BLaER1 treated with 17β-estradiol and CSF1 and Interleukin-3, amounts not matched to agents 10 nM and 100 nM (cell line): ENCODE results near the gene FASN.
A peak's percentile ranks its signal among the peaks of the same experiment; 100 is the strongest.

Experiments used
- H3K27ac ChIP-seq, 11 experiments: shearing (Covaris generic); formaldehyde crosslinking; 2 replicates each; pipeline ENCODE4 v1.8.1; 2022
- H3K27me3 ChIP-seq, 11 experiments: shearing (Covaris generic); formaldehyde crosslinking; 2 replicates each; pipeline ENCODE4 v1.8.1; 2022
- H3K36me3 ChIP-seq, 11 experiments: shearing (Covaris generic); formaldehyde crosslinking; 2 replicates each; pipeline ENCODE4 v1.8.1; 2022
- H3K4me1 ChIP-seq, 10 experiments: shearing (Covaris generic); formaldehyde crosslinking; 2 replicates each; pipeline ENCODE4 v1.8.1; 2022
- H3K4me2 ChIP-seq, 11 experiments: shearing (Covaris generic); formaldehyde crosslinking; 2 replicates each; pipeline ENCODE4 v1.8.1; 2022
- H3K4me3 ChIP-seq, 10 experiments: shearing (Covaris generic); formaldehyde crosslinking; 2 replicates each; pipeline ENCODE4 v1.8.1; 2022
- H3K9ac ChIP-seq, 11 experiments: shearing (Covaris generic); formaldehyde crosslinking; 2 replicates each; pipeline ENCODE4 v1.8.1; 2022
- H3K9me3 ChIP-seq, 11 experiments: shearing (Covaris generic); formaldehyde crosslinking; replicated peaks in 1 of 11; 2 replicates each; pipeline ENCODE4 v1.8.1; 2022
- H4K20me1 ChIP-seq, 11 experiments: shearing (Covaris generic); formaldehyde crosslinking; 2 replicates each; pipeline ENCODE4 v1.8.1; 2022
- Cebpa-rat ChIP-seq, 11 experiments: shearing (Covaris generic); IDR thresholded peaks; 2 replicates each; pipeline ENCODE4 v1.8.1; 2022

FASN gene

GRCh38 chr17:82050761-82051641 is 47.0 kb downstream of the FASN start:
- Histone ChIP-seq H3K9me3 (no peaks in the 10 kb centered on the region), H3K27me3 (no peaks in the 10 kb centered on the region), H3K36me3 (peaks cover 31 to 70% (median 60%) of the 10 kb centered on the region in 11 experiments), H3K4me1 (peaks cover 27 to 41% (median 33%) of the 10 kb centered on the region in 10 experiments), H3K27ac (peak overlapping the region in 10 of 11 experiments; percentile 63 to 81 (median 77); a peak in 20 of 22 replicates), H4K20me1 (peaks cover 0 to 51% (median 39%) of the 10 kb centered on the region in 11 experiments; a peak in 19 of 22 replicates), H3K4me3 (peak overlapping the region; percentile 94 to 99 (median 97)), H3K9ac (peak overlapping the region; percentile 82 to 94 (median 89)), H3K4me2 (peak overlapping the region; percentile 90 to 99 (median 95))
- TF ChIP-seq Cebpa-rat (IDR thresholded peaks at IDR 0.05): no peak

DNA sequence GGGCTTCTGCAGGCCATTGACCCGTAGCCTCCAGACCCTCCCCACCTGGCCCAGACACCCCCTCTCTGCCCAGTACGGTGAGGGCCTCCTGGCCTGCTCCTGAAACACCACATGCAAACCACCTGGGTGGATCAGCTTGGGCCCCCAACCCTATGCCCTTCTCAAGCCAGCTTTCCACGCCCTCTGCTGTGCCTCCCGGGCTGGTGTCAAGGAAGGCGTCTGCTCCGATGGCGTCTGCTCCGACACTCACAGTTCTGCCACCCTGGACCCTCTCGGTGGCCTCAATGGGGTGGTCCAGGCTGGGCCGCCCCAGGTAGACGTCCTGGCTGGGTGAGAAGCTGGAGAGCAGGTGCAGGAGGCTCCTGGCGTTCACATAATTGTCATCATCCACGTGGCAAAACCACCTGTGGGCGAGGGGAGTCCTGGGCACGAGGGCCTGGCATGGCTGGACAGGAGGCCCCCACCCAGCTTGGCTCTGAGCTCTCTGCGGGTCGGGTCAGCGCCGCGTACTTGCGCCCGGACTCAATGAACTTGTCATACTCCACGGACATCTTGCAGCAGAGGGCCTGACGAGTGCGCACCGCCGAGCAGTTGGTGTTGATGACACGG is 47.8 kb downstream of the FASN start:
- TF ChIP-seq Cebpa-rat (IDR thresholded peaks at IDR 0.05): no peak
- Histone ChIP-seq H3K9ac (peak overlapping the region; percentile 82 to 94 (median 89)), H3K36me3 (peaks cover 25 to 64% (median 53%) of the 10 kb centered on the region in 11 experiments), H3K27me3 (no peaks in the 10 kb centered on the region), H3K27ac (peak overlapping the region in 2 of 11 experiments; percentile 77 to 80; a peak in 2 of 22 replicates), H3K4me3 (peak overlapping the region; percentile 94 to 99 (median 97)), H3K4me1 (peaks cover 27 to 38% (median 33%) of the 10 kb centered on the region in 10 experiments), H3K9me3 (no peaks in the 10 kb centered on the region), H3K4me2 (peak overlapping the region; percentile 90 to 99 (median 95)), H4K20me1 (peaks cover 0 to 45% (median 33%) of the 10 kb centered on the region in 11 experiments; a peak in 19 of 22 replicates)

- Histone ChIP-seq H3K4me2 (peak overlapping the region in 4 of 11 experiments; percentile 92 to 99 (median 96); a peak in 3 of 22 replicates), H3K27ac (no peak overlapping the region), H3K36me3 (peaks cover 18 to 57% (median 46%) of the 10 kb centered on the region in 11 experiments)
Measured at GRCh38 chr17:82049521-82049971, 48.5 kb downstream of the FASN start.

GRCh38 chr17:82049106-82049505 is 48.9 kb downstream of the FASN start:
- TF ChIP-seq Cebpa-rat (IDR thresholded peaks at IDR 0.05): no peak
- Histone ChIP-seq H3K27me3 (no peaks in the 10 kb centered on the region), H3K4me2 (0 out of 22 replicates have a peak overlapping the region, but pooled peaks of 1 of the 11 experiments have one; percentile 98), H3K27ac (no peak overlapping the region), H3K4me1 (peaks cover 27 to 34% (median 31%) of the 10 kb centered on the region in 10 experiments), H4K20me1 (peaks cover 0 to 33% (median 22%) of the 10 kb centered on the region in 11 experiments; a peak in 19 of 22 replicates), H3K9ac (peak overlapping the region in 2 of 11 experiments; percentile 90 to 94; a peak in 2 of 22 replicates), H3K9me3 (no peaks in the 10 kb centered on the region), H3K36me3 (peaks cover 14 to 52% (median 41%) of the 10 kb centered on the region in 11 experiments), H3K4me3 (no peak overlapping the region)

More at GRCh38 chr17:82049521-82049971, 48.5 kb downstream of the FASN start:
- no peaks in the 10 kb centered on the region for H3K27me3 ChIP-seq
- TF ChIP-seq Cebpa-rat (IDR thresholded peaks at IDR 0.05): no peak
- H3K4me3 ChIP-seq: 0 out of 20 replicates have a peak overlapping the region, but pooled peaks of 1 of the 10 experiments have one; percentile 98
- peak overlapping the region in 7 of 11 experiments; percentile 32 to 94 (median 90); a peak in 8 of 22 replicates for H3K9ac ChIP-seq
- H3K4me1 ChIP-seq: peaks cover 27 to 34% (median 32%) of the 10 kb centered on the region in 10 experiments
- H3K9me3 ChIP-seq: no peaks in the 10 kb centered on the region
- peaks cover 0 to 38% (median 26%) of the 10 kb centered on the region in 11 experiments; a peak in 19 of 22 replicates for H4K20me1 ChIP-seq

- Histone ChIP-seq H3K9me3 (no peaks in the 10 kb centered on the region), H3K27me3 (no peaks in the 10 kb centered on the region), H3K27ac (no peak overlapping the region), H3K36me3 (peaks cover 9 to 47% (median 36%) of the 10 kb centered on the region in 11 experiments; a peak in 21 of 22 replicates), H3K4me2 (no peak overlapping the region), H3K4me3 (no peak overlapping the region), H3K9ac (no peak overlapping the region; a peak in 1 of 22 replicates), H3K4me1 (peaks cover 23 to 30% (median 26%) of the 10 kb centered on the region in 10 experiments), H4K20me1 (peaks cover 0 to 28% (median 17%) of the 10 kb centered on the region in 11 experiments; a peak in 19 of 22 replicates)
- no peak for TF ChIP-seq Cebpa-rat (IDR thresholded peaks at IDR 0.05)
Measured at GRCh38 chr17:82048571-82048971, 49.5 kb downstream of the FASN start.

DNA sequence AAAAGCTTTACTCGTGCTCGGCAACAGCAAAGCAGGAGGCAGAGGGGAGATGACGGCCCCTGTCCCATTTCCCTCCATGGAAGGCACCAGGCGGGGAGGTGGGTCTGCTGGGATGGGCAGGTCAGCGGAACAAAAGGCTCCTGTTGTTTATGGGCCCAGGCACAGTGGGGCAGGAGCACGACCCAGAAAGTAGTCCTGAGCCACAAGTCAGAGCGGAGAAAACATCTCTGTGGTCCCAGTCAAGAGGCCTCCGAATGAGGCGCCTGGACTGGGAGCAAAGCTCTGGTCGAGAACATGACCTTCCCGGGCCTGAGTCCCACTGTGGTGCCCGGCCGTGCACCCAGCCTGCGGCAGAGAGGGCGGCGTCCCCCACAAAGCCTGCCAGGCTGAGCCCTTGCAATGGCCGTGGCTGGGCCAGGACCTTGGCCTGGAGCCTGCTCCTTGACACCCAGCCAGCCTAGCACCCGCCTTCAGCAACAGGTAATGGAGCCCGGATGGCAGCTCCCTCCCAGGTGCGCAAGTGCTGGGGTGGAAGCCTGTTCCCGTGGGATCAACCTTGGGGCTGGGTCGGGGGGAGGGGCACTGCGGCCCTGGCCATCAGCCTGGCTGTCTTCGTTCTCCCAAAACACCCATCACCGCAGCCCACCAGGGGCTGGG is 50.0 kb downstream of the FASN start:
- Histone ChIP-seq H3K9me3 (no peaks in the 10 kb centered on the region), H3K4me1 (peaks cover 18 to 25% (median 21%) of the 10 kb centered on the region in 10 experiments), H3K27me3 (no peaks in the 10 kb centered on the region), H4K20me1 (peaks cover 0 to 22% (median 11%) of the 10 kb centered on the region in 11 experiments; a peak in 19 of 22 replicates), H3K9ac (no peak overlapping the region; a peak in 1 of 22 replicates), H3K36me3 (peaks cover 5 to 42% (median 32%) of the 10 kb centered on the region in 11 experiments; a peak in 17 of 22 replicates), H3K4me2 (no peak overlapping the region), H3K4me3 (no peak overlapping the region), H3K27ac (no peak overlapping the region)
- TF ChIP-seq Cebpa-rat (IDR thresholded peaks at IDR 0.05): no peak

GRCh38 chr17:82047379-82047778 is 50.7 kb downstream of the FASN start:
- H3K27me3 ChIP-seq: no peaks in the 10 kb centered on the region
- no peak overlapping the region for H3K4me3 ChIP-seq
- no peak overlapping the region for H3K27ac ChIP-seq
- peaks cover 0 to 16% (median 5%) of the 10 kb centered on the region in 11 experiments; a peak in 19 of 22 replicates for H4K20me1 ChIP-seq
- no peak overlapping the region for H3K9ac ChIP-seq
- no peak for TF ChIP-seq Cebpa-rat (IDR thresholded peaks at IDR 0.05)
- peaks cover 5 to 42% (median 31%) of the 10 kb centered on the region in 11 experiments; a peak in 16 of 22 replicates for H3K36me3 ChIP-seq
- no peaks in the 10 kb centered on the region for H3K9me3 ChIP-seq
- no peak overlapping the region for H3K4me2 ChIP-seq
- peaks cover 12 to 18% (median 14%) of the 10 kb centered on the region in 10 experiments for H3K4me1 ChIP-seq

DNA sequence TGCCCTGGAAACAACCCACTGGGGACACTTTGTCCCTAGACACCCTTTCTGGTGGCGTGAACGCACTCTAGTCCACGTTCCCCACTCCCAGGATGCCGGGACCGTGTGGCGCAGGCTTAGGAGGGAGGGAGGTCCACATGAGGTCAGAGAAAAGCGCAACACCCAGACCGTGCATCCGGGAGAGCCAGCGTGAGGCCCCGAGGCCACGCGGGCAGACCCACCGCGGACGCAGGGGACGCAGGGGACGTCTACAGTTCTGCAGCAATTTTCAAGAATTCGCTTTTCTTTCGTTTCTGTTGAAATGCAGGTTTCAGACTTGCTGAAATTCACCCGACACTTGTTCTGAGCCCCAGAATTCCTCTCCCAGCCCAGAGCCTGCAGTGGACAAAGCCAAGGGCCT is 51.1 kb downstream of the FASN start:
- no peak for TF ChIP-seq Cebpa-rat (IDR thresholded peaks at IDR 0.05)
- H3K27me3 ChIP-seq: no peaks in the 10 kb centered on the region
- H3K4me3 ChIP-seq: no peak overlapping the region
- no peak overlapping the region for H3K9ac ChIP-seq
- peaks cover 0 to 11% (median 0%) of the 10 kb centered on the region in 11 experiments; a peak in 8 of 22 replicates for H4K20me1 ChIP-seq
- no peaks in the 10 kb centered on the region for H3K9me3 ChIP-seq
- H3K4me1 ChIP-seq: peaks cover 11 to 18% (median 14%) of the 10 kb centered on the region in 10 experiments
- H3K4me2 ChIP-seq: no peak overlapping the region
- H3K27ac ChIP-seq: no peak overlapping the region
- peaks cover 5 to 42% (median 31%) of the 10 kb centered on the region in 11 experiments; a peak in 16 of 22 replicates for H3K36me3 ChIP-seq
